ENCODE data around the gene MYL3. TPM values are rescaled to one million over a fixed set of nuclear protein-coding genes. Genes with fewer than 3 reads are reported as not detected.

The MYL3 gene
- total and polyA plus RNA-seq, 2 of the 4 experiments (the other 2 are of a cell fraction), result 0.09 TPM; not detected in 1

DNA sequence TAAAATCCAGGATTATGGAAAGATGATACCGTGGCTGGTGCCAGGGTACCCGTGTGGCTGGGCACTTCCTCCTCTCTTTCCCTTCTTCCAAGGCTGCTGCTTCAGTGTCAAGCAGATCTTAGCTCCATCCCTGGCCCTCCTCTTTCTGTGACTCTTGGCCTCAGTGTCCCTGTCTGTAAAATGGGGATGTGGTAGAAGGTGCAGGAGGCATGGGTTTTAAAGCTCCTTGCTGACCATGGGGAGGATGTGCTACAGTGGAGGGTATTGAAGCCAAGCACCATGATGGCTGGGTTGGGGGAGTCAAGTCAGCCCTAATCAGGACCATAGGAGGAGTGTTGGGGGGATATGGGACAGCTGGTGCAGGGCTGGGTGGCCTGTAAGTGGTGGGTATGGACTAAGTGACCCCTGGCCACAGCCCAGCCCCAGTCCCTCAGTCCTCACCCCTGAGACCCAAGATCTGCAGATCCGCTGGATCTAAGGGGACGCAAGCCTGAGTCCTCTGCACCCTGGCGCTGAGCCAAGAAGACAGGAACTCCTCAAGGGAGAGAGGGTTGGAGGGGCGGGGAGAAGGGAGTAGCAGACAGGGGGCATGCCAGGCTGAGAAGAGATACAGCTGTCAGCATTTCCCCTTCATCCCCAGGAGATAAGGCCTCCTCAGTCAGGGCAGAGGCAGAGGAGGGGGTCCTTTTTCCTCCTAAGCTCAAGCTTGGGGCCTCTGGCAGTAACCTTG lies 26.3 kb upstream of the MYL3 start:
- Histone ChIP-seq H2BK15ac (ENCODE audit: low read depth, low read length) (no peak overlapping the region), H2BK20ac (ENCODE audit: low read depth, low read length) (no peak overlapping the region), H3K9ac (ENCODE audit: low read depth, low read length) (no peak overlapping the region), H2AFZ (replicated peaks; ENCODE audit: low read length, poor library complexity) (no peak overlapping the region), H3K36me3 (ENCODE audit: control insufficient read depth, insufficient read depth, low read length) (no peaks in the 10 kb centered on the region), H3K4me2 (ENCODE audit: low read depth, low read length) (no peak overlapping the region), H3K9me3 (ENCODE audit: control insufficient read depth, insufficient read depth, low read length) (no peaks in the 10 kb centered on the region), H3K27ac (ENCODE audit: insufficient read depth, low read length) (no peak overlapping the region), H2BK5ac (ENCODE audit: low read depth, low read length, poor library complexity, severe bottlenecking) (no peak overlapping the region), H4K8ac (ENCODE audit: low read depth in 2 of 2, low read length in 2 of 2) (no peak overlapping the region), H4K5ac (ENCODE audit: low read depth, low read length) (no peak overlapping the region), H3K23ac (ENCODE audit: low read depth, low read length) (no peak overlapping the region), H2AK9ac (replicated peaks; ENCODE audit: low read depth, low read length, poor library complexity) (peak overlapping the region; percentile 69), H2AK5ac (ENCODE audit: low read depth, low read length) (no peak overlapping the region), H4K20me1 (ENCODE audit: insufficient read depth, low read length) (no peaks in the 10 kb centered on the region; the same call in 1 of the 2 replicates), H3K18ac (ENCODE audit: low read depth, low read length) (no peak overlapping the region), H4K91ac (ENCODE audit: insufficient read depth, low read depth, low read length) (no peak overlapping the region), H3K56ac (ENCODE audit: extremely low read depth, insufficient read depth, low read length) (no peak overlapping the region), H3K4ac (ENCODE audit: low read depth, low read length) (no peak overlapping the region), H3K79me1 (ENCODE audit: low read depth in 1 of 2, low read length in 2 of 2) (no peaks in the 10 kb centered on the region), H3K27me3 (ENCODE audit: control insufficient read depth, insufficient read depth, low read length) (peaks cover 65% of the 10 kb centered on the region), H3K9me1 (ENCODE audit: insufficient read depth, low read length) (0 out of 2 replicates have a peak, but pooled peaks cover 3% of the 10 kb centered on the region), H3K4me3 (ENCODE audit: insufficient read depth, low read depth, low read length) (no peak overlapping the region), H3K4me1 (ENCODE audit: control insufficient read depth, insufficient read depth, low read length) (no peaks in the 10 kb centered on the region; the same call in 1 of the 2 replicates), H3K14ac (replicated peaks; ENCODE audit: low read depth, low read length) (no peak overlapping the region), H2BK120ac (ENCODE audit: low read depth, low read length) (no peak overlapping the region)
- in situ Hi-C loops (cut with MboI; ENCODE audit: low sequenced_read_pairs), result loop anchor here (25.0 kb wide), 1 partner anchor 402 kb away; the partner anchor contains the start of gene RTP3
- dilution Hi-C loops (cut with HindIII; ENCODE audit: low sequenced_read_pairs, unreplicated experiment), result no loop called here
- no TSS peak for BruUV-seq (replicated peaks)
- TF ChIP-seq CEBPB (IDR thresholded peaks at IDR 0.05; ENCODE audit: low read depth, low read length) (no peak), CHD1 (IDR thresholded peaks at IDR 0.05; ENCODE audit: low read depth, low read length) (no peak)
- DNase-seq (no peak), ATAC-seq (ENCODE audit: low read depth) (no peak)
- ChIA-PET CTCF (no interaction called here), POLR2A (ENCODE audit: unreplicated experiment) (no interaction called here)
- 52% methylated on average over 2 of the region's 6 CpGs; no CpG with 5 or more reads in 1 of the 2 experiments for WGBS, 2 experiments (ENCODE audit: extremely low coverage in 2 of 2, insufficient read length in 1 of 2)
- intact Hi-C loops (cut with micrococcal nuclease), result no loop called here
